ACHN (cell line): ENCODE results near the gene BCKDK.
A peak's percentile ranks its signal among the peaks of the same experiment; 100 is the strongest.

Experiments used
- DNase-seq: peaks from one replicate; pipeline ENCODE4 v3.0.0-alpha.2; 2015
- in situ Hi-C: cut with HindIII; loops from 2 replicates; pipeline ENCODE4 v1.10.0; 2017; ENCODE audit warnings: low sequenced_read_pairs, low pct_ligation_motif_present, low pct_unique_long_range_greater_than_20kb

BCKDK gene

GRCh38 chr16:31113121-31114120 lies 5.2 kb downstream of the BCKDK start:
- peak; percentile 93 for DNase-seq
- in situ Hi-C loops, result no loop called here

GRCh38 chr16:31114468-31114867 lies 6.3 kb downstream of the BCKDK start:
- DNase-seq, result no peak
- in situ Hi-C loops, result no loop called here

- DNase-seq, result peak; percentile 100
- in situ Hi-C loops, result no loop called here
These were observed 9.4 kb downstream of the BCKDK start, which contains the start of gene KAT8 for GRCh38 chr16:31117384-31118222. Gene KAT8, plus strand, starts transcription at chr16:31117664. Its CDS starts 18 bp downstream, at chr16:31117682.

- no peak for DNase-seq
- in situ Hi-C loops, result no loop called here
These were observed 10.3 kb downstream of the BCKDK start for GRCh38 chr16:31118223-31119155.

GRCh38 chr16:31120129-31120528 lies 11.9 kb downstream of the BCKDK start:
- in situ Hi-C loops, result no loop called here
- DNase-seq, result no peak

GRCh38 chr16:31125844-31126243 lies 17.7 kb downstream of the BCKDK start:
- in situ Hi-C loops, result no loop called here

GRCh38 chr16:31127182-31127581 lies 19.0 kb downstream of the BCKDK start:
- no peak for DNase-seq
- in situ Hi-C loops, result no loop called here

More at GRCh38 chr16:31125844-31126243, 17.7 kb downstream of the BCKDK start:
- DNase-seq, result no peak

- DNase-seq, result no peak
- in situ Hi-C loops, result no loop called here
These were observed 20.8 kb downstream of the BCKDK start for GRCh38 chr16:31128711-31129567.

- in situ Hi-C loops, result no loop called here
These were observed 21.6 kb downstream of the BCKDK start for GRCh38 chr16:31129568-31130335.

GRCh38 chr16:31130336-31130891 lies 22.2 kb downstream of the BCKDK start:
- in situ Hi-C loops, result no loop called here
- no peak for DNase-seq

More at GRCh38 chr16:31129568-31130335, 21.6 kb downstream of the BCKDK start:
- no peak for DNase-seq

- in situ Hi-C loops, result no loop called here
- DNase-seq, result no peak
These were observed 22.7 kb downstream of the BCKDK start for GRCh38 chr16:31130899-31131298.

GRCh38 chr16:31131416-31131815 lies 23.2 kb downstream of the BCKDK start:
- in situ Hi-C loops, result no loop called here
- DNase-seq, result no peak

- in situ Hi-C loops, result no loop called here
- peak; percentile 60 for DNase-seq
These were observed 23.7 kb downstream of the BCKDK start for GRCh38 chr16:31131841-31132271.

GRCh38 chr16:31132303-31132979 lies 24.3 kb downstream of the BCKDK start:
- DNase-seq, result no peak
- in situ Hi-C loops, result no loop called here

GRCh38 chr16:31133046-31133501 lies 24.9 kb downstream of the BCKDK start:
- in situ Hi-C loops, result no loop called here

More at GRCh38 chr16:31133046-31133501, 24.9 kb downstream of the BCKDK start:
- DNase-seq, result no peak
